Fibroblast of skin of back (primary cell): Measurements from ENCODE around the gene CD300C.
A peak's percentile ranks its signal among the peaks of the same experiment; 100 is the strongest.
"Not testable (repeated sequence)": the region's sequence is repeated elsewhere in the genome, so short reads cannot be mapped to it uniquely, and the experiment has no call there.

Source experiments
- DNase-seq: peaks from one replicate; pipeline ENCODE4 v3.0.0-alpha.2; 2013

Gene CD300C

DNA sequence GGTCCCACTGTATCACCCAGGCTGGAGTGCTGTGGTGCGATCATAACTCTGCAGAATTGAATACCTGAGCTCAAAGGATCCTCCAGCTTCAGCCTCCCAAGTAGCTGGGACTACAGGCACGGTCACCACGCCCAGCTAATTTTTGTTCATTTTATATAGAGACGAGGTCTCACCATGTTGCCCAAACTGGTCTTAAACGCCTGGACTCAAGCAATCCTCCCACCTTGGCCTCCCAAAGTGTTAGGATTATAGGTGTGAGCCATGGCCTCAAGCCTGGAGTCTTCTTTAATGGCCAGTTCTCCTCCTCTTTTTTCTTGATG lies 15.1 kb downstream of the CD300C start:
- no peak for DNase-seq

DNA sequence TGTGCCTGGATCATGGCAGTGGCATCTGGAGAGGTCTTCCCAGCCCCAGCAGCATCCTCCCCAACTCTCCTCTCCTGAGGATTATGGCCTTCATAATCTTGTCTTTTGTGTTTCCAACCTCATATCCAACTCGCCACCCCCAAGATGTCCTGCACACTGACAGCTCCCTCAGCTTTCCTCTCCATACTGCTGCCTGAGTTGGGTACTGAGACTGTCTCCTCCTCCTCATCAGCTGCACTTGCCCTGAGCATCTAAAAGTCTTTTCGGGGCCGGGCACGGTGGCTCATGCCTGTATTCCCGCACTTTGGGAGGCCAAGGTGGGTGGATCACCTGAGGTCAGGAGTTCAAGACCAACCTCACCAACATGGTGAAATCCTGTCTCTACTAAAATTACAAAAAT lies 16.7 kb downstream of the CD300C start:
- no peak for DNase-seq

DNA sequence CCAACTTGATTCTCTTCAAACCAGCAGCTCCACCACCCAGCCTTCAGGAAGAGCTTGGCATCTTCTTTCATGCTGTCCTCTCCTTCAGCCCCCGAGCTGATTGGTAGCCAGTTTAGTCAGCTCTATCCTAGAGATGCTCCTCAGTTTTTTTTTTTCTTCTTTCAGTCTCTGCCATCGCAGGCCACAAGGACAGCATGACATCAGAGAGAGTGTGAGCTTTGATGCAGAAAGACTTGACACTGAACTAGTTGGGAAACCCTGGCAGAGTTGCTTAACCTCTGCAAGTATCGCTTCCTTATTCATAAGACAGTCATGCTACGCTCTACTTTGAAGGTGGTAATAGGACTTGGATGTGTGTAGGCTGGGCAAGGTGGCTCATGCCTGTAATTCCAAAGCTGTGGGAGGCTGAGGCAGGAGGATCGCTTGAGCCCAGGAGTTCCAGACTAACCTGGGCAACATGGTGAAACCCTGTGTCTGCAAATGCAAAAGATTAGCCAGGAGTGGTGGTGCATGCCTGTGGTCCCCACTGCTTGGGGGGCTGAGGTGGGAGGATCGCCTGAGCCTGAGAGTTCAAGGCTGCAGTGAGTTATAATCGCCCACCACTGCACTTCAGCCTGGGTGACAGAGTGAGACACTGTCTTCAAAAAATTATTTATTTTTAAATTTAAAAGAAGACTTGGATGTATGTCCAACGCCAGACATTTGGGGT lies 17.3 kb downstream of the CD300C start:
- DNase-seq = no peak

DNA sequence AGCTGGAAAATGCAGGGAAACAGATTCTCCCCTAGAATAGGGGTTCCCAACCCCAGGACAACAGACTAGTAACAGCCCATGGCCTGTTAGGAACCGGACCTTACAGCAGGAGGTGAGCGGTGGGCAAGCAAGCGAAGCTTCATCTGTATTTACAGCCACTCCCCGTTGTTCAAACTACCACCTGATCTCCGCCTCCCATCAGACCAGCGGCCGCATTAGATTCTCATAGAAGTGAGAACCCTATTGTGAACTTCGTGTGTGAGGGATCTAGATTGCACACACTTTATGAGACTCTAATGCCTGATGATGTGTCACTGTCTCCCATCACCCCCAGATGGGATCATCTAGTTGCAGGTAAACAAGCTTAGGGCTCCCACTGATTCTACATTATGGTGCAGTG lies 18.2 kb downstream of the CD300C start:
- DNase-seq = no peak

- DNase-seq = no peak
Measured at GRCh38 chr17:74527081-74527480, 18.8 kb downstream of the CD300C start.

- no peak for DNase-seq
Measured at GRCh38 chr17:74526681-74527080, 19.2 kb downstream of the CD300C start.

GRCh38 chr17:74525781-74526288 lies 20.1 kb downstream of the CD300C start:
- no peak for DNase-seq

GRCh38 chr17:74525465-74525725 lies 20.5 kb downstream of the CD300C start:
- no peak for DNase-seq

DNA sequence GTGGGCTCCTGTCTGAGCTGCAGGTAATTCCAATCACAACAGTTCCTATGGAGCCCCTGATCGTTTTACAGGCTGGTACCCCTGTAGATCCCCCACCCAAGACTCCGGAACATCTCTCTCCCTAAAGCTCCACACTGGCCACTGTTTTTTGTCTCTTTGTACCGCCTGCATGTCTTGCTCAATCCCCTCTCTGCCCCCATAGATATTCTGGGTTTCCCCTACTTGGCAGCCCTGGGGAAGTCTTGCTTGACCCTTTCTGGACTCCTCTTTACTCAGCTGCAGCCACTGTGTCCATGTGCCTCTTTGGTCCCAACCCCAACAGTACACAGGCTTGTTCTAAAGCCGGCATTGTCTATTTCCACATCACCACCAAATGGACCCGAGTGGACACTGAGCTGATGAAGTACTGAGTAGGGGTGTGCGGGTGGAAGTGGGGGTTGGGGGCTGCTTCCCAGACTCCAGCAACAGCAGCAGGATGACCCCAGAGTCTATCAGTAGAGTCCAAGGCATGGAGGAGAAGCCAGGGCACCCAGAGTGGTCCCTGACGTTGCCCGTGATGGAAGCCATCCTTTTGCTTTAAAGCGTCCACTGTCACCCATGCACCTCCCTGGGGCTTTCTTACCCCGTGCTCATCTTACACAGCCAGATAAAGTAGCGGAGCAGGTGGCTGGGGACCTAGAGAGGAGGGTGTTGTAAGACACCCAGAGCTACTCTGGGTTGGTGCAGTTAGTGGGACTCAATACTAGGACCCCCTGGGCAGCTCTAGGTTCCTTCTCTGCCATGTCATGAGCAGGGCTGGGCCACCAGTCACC lies 21.1 kb downstream of the CD300C start:
- DNase-seq = no peak

- no peak for DNase-seq
Measured at GRCh38 chr17:74523308-74523707, 22.6 kb downstream of the CD300C start.

GRCh38 chr17:74522381-74523105 lies 23.4 kb downstream of the CD300C start:
- DNase-seq = no peak

DNA sequence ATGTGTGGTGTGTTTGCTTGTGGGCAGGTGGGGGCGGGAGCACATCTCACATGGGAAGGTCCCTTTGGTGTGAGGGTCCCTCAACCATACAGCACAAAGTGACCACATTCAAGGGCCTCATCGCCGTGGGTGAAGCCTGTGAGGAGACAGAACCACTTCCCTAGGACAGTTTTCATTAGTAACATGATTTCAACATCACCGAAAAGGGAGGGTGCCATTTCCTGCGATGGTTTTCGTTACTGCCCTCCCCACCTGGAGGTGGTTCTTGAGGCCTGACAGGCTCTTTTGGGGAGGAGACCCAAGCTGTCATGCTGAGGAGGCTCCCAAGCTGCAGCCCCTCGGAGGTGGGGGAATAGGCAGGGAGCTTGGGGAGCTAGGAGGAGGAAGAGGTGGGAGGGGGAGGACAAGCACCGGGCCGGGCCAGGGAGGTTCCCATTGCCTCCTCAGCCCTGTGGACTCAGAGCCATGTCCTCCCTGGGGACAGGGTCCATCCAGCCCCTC lies 24.2 kb downstream of the CD300C start:
- DNase-seq = no peak

DNA sequence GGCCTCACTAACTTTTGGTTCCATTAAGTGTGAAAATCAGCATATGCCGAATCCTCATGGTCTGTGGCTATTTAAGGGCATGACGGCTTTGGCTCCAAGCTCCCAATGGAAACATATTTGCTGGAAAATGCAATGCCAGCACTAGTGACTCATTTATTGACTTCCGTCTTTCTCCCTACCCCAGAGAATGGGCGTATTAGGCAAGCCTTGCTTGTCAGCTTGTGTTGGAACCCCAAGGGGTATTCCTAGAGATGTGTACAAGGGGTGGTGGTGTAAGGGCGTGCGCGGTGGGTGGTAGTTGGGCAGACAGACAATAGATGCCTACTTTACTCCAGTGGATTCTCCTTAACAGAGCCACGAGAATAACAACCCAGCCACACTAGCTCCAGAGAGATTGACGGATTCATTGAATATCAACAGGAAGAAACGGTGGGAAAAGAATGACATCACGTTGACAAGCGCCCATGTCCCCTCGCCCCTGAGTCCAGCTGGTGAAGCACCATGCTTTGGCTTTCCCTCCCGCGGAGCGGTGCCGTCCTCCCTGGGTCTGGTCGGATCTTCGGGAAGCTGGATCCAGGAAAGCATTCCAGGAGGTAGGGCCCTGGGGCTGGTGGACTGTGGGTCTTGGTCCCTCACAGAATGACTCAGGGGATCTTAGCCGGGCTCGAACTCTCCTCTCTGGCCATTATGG lies 25.0 kb downstream of the CD300C start:
- no peak for DNase-seq

DNA sequence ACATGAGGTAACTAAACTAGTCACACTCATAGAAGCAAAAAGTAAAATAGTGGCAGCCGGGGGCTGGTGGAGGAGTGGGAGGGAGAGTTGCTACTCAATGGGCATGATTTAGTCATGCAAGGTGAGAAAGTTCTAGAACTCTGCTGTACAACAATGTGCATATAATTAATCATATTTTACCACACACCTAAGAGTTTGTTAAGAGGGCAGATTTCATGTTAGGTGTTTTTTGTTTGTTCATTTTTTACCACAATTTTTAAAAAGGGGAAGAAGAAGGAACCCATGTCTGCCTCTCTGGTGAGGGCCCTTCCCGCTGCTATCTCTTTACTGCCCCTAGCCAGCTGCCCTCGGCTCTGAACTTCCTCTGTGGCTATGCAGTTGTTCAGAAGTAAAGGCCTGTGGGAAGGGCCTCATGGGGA lies 25.9 kb downstream of the CD300C start:
- no peak for DNase-seq

DNA sequence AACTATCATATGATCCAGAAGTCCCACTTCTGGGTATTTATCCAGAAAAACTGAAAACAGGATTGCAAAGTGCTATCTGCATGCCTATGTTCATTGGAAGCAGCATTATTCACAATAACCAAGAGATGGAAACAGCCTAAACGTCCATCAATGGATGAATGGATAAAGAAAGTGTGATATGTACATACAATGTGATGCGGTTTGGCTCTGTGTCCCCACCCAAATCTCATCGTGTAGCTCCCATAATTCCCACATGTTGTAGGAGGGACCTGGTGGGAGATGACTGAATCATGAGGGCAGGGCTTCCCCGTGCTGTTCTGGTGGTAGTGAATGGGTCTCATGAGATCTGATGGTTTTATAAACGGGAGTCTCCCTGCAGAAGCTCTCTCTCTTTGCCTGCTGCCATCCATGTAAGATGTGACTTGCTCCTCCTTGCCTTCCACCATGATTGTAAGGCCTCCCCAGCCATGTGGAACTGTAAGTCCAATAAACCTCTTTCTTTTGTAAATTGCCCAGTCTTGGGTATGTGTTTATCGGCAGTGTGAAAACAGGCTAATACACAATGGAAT lies 27.4 kb downstream of the CD300C start:
- DNase-seq = not testable (repeated sequence)

- no peak for DNase-seq
Measured at GRCh38 chr17:74516561-74517328, 29.2 kb downstream of the CD300C start.

DNA sequence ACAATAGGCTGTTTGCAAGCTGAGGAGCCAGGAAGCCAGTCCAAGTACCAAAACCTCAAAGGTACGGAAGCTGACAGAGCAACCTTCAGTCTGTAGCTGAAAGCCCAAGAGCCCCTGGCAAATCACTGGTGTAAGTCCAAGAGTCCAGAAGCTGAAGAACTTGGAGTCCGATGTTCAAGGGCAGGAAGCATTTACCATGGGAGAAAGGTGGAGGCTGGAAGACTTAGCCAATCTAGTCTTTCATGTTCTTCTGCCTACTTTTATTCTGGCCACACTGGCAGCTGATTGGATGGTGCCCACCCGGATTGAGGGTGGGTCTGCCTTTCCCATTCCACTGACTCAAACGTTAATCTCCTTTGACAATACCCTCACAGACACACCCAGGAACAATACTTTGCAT lies 30.0 kb downstream of the CD300C start:
- no peak for DNase-seq

DNA sequence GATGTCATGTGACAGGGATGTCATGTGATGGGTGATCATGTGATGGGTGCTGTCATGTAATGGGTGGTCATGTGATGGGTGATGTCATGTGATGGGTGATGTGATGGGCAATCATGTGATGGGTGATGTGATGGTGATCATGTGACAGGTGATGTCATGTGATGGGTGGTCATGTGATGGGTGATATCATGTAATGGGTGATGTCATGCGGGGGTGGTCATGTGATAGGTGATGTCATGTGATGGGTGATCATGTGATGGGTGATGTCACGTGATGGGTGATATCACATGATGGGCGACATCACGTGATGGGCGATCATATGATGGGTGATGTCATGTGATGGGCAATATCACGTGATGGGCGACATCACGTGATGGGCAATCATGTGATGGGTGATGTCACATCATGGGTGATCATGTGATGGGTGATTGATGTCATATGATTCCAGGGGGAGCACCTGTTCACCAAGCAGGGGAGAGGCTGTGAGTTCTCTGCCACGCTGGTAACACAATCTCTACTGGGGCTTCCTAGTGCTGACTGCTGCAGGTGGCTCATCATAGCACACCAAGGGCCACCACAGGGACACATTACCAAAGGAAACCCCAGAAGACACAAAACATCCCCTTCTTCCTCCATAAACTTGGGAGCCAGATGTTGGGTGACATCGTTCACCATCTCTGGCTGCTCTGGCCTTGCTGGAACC lies 31.1 kb downstream of the CD300C start:
- no peak for DNase-seq

- DNase-seq = peak; percentile 35
Measured at GRCh38 chr17:74513987-74514631, 31.8 kb downstream of the CD300C start.

DNA sequence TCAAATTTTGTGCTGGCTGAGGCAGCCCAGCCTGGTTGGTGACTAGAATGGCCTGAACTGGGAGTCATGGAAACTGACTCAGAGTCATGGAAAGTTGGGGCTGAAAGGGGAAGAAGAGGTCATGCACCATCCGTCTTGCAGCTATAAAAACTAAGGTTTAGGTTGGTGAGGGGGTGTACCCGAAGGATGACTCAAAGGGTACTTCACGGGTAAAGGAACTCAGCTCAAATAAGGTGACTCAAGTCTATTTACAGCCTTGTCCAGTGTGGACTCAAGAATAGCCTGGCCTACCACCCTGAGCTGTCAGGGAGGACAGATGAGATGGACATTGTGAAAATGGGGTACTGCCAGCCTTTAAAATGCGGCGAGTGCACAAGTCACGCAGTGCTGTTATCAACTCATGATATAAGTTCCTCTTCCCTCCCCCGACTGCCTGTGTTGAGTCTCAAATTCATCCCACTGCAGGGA lies 33.3 kb downstream of the CD300C start:
- no peak for DNase-seq
